HepG2 (cell line): Measurements from ENCODE around the gene ECD.

ENCODE experiments used
- RELA ChIP-seq: sonication (generic); formaldehyde crosslinking; IDR thresholded peaks from 2 replicates; pipeline ENCODE4 v1.4.0; 2020; ENCODE audit warnings: missing genetic modification reagents
- SATB2 ChIP-seq: sonication (generic); formaldehyde crosslinking; IDR thresholded peaks from 2 replicates; pipeline ENCODE4 v1.5.0; 2020; ENCODE audit warnings: missing genetic modification reagents
- ZNF816 ChIP-seq: sonication (generic); formaldehyde crosslinking; IDR thresholded peaks from 2 replicates; pipeline ENCODE4 v1.8.0; 2022; ENCODE audit warnings: missing genetic modification reagents, mild to moderate bottlenecking, borderline replicate concordance

GRCh38 chr10:73113551-73113950 lies 54.3 kb downstream of the ECD start:
- TF ChIP-seq ZNF816 (CRISPR knock-in tag) (no peak), SATB2 (CRISPR knock-in tag) (no peak), RELA (CRISPR knock-in tag) (no peak)
